Activated T-cell treated with anti-CD3 and anti-CD28 coated beads, Interleukin-2, amount 50 U/mL, for 4 hours (primary cell): Measurements from ENCODE around the gene CHRM4. TPM values are rescaled to one million over a fixed set of nuclear protein-coding genes. Genes with fewer than 3 reads are reported as not detected.
"Not testable (repeated sequence)": the region's sequence is repeated elsewhere in the genome, so short reads cannot be mapped to it uniquely, and the experiment has no call there.

Experiments
- ATAC-seq, 2 donors: fragments of 200-7000 bp; cut with Tn5 transposase; one replicate each; pipeline ENCODE4 v1.10.0; 2021
- DNase-seq: peaks from one replicate; pipeline ENCODE4 v3.0.0-alpha.2; 2020
- H3K27me3 Mint-ChIP-seq: one replicate; pipeline ENCODE4 v1.8.0; 2021; ENCODE audit warnings: low read depth, mixed read lengths
- H3K36me3 Mint-ChIP-seq: one replicate; pipeline ENCODE4 v1.8.0; 2022; ENCODE audit warnings: mixed read lengths; ENCODE audit not compliant: insufficient read depth
- H3K4me1 Mint-ChIP-seq: one replicate; pipeline ENCODE4 v1.8.0; 2021; ENCODE audit warnings: low read depth, mixed read lengths
- H3K4me3 Mint-ChIP-seq: one replicate; pipeline ENCODE4 v1.8.0; 2021; ENCODE audit warnings: mild to moderate bottlenecking, moderate library complexity, mixed read lengths
- H3K9me3 Mint-ChIP-seq: one replicate; pipeline ENCODE4 v1.8.0; 2021; ENCODE audit warnings: mixed read lengths
- total RNA-seq, 3 donors: library from RNA; stranded (reverse); gene quantifications; one replicate each; pipeline ENCODE4 v1.2.1, GENCODE V29; 2021

The CHRM4 gene
- total RNA-seq, 3 donors from 2014 or later, result 0.13 to 0.52 (median 0.25) TPM

GRCh38 chr11:46373787-46374740 lies 17.5 kb downstream of the CHRM4 start:
- ATAC-seq (no peak), DNase-seq (no peak)
- Mint-ChIP-seq H3K4me3 (no peak overlapping the region), H3K27me3 (no peaks in the 10 kb centered on the region), H3K9me3 (no peaks in the 10 kb centered on the region), H3K36me3 (peaks cover 23% of the 10 kb centered on the region), H3K4me1 (peaks cover 8% of the 10 kb centered on the region)

DNA sequence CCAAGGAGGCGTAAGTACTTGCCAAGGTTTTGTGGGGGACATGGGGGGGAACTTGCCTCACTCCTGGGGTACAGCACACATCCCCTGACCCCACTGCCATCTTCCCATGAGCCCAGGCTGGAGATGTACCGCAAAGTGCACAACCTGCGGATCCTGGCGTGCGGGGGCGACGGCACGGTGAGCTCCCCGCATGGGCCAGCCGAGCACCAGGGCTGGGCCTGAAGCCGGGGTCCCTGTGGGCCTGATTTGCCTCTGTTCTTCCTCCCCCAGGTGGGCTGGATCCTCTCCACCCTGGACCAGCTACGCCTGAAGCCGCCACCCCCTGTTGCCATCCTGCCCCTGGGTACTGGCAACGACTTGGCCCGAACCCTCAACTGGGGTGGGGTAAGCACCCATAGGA lies 19.1 kb downstream of the CHRM4 start:
- Mint-ChIP-seq H3K36me3 (peaks cover 20% of the 10 kb centered on the region), H3K4me1 (peaks cover 15% of the 10 kb centered on the region)
- H3K4me3 Mint-ChIP-seq, H3K27me3 Mint-ChIP-seq, H3K9me3 Mint-ChIP-seq, DNase-seq, ATAC-seq: not testable (repeated sequence)

- ATAC-seq (no peak), DNase-seq (no peak)
- H3K9me3 Mint-ChIP-seq, result no peaks in the 10 kb centered on the region
- H3K27me3 Mint-ChIP-seq, result no peaks in the 10 kb centered on the region
- H3K36me3 Mint-ChIP-seq, result peaks cover 16% of the 10 kb centered on the region
- no peak overlapping the region for H3K4me3 Mint-ChIP-seq
- H3K4me1 Mint-ChIP-seq, result peaks cover 19% of the 10 kb centered on the region
These were observed 19.5 kb downstream of the CHRM4 start for GRCh38 chr11:46372086-46372485.

DNA sequence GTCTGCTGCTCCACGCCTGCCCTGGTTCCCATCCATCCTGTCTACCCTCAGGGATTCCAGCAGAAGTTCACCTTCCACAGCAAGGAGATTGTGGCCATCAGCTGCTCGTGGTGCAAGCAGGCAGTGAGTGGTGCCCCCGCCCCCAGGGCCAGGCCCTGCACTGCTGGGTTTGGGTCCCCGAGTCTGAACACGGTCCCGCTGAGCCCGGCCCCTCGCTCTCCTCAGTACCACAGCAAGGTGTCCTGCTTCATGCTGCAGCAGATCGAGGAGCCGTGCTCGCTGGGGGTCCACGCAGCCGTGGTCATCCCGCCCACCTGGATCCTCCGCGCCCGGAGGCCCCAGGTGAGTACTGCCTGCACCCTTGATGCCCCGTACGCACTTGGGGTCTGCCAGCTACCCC lies 20.3 kb downstream of the CHRM4 start:
- DNase-seq, ATAC-seq, H3K27me3 Mint-ChIP-seq, H3K9me3 Mint-ChIP-seq, H3K4me3 Mint-ChIP-seq: not testable (repeated sequence)
- Mint-ChIP-seq H3K36me3 (peaks cover 12% of the 10 kb centered on the region), H3K4me1 (peaks cover 21% of the 10 kb centered on the region)

GRCh38 chr11:46370253-46370652 lies 21.3 kb downstream of the CHRM4 start:
- H3K4me3 Mint-ChIP-seq, result no peak overlapping the region
- no peaks in the 10 kb centered on the region for H3K27me3 Mint-ChIP-seq
- DNase-seq (no peak), ATAC-seq (no peak)
- H3K36me3 Mint-ChIP-seq, result peaks cover 12% of the 10 kb centered on the region
- H3K4me1 Mint-ChIP-seq, result peaks cover 27% of the 10 kb centered on the region
- H3K9me3 Mint-ChIP-seq, result no peaks in the 10 kb centered on the region

GRCh38 chr11:46369458-46370152 lies 22.0 kb downstream of the CHRM4 start:
- peak; percentile 53 for DNase-seq
- no peaks in the 10 kb centered on the region for H3K9me3 Mint-ChIP-seq
- H3K36me3 Mint-ChIP-seq, result peaks cover 12% of the 10 kb centered on the region
- peak; percentile 60 to 73 for ATAC-seq
- H3K27me3 Mint-ChIP-seq, result no peaks in the 10 kb centered on the region
- H3K4me1 Mint-ChIP-seq, result peaks cover 34% of the 10 kb centered on the region
- H3K4me3 Mint-ChIP-seq, result no peak overlapping the region

DNA sequence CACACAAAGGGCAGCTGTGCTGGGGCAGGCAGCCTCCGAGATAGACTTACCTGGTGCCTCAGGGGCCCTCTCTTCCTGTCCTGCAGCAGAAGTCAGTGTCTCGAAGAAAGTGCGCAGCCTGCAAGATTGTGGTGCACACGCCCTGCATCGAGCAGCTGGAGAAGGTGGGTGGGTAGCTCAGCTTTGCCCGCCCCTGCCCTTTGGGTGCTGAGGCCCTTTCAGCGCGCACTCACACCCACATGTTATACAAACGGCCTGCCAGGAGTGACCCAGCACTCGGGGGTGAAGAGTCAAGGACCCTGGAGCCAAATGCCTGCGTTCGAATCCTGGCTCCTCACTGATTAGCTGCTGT lies 23.7 kb downstream of the CHRM4 start:
- ATAC-seq (no peak), DNase-seq (no peak)
- Mint-ChIP-seq H3K27me3 (no peaks in the 10 kb centered on the region), H3K36me3 (peaks cover 13% of the 10 kb centered on the region), H3K4me1 (peaks cover 47% of the 10 kb centered on the region), H3K9me3 (no peaks in the 10 kb centered on the region), H3K4me3 (no peak overlapping the region)

DNA sequence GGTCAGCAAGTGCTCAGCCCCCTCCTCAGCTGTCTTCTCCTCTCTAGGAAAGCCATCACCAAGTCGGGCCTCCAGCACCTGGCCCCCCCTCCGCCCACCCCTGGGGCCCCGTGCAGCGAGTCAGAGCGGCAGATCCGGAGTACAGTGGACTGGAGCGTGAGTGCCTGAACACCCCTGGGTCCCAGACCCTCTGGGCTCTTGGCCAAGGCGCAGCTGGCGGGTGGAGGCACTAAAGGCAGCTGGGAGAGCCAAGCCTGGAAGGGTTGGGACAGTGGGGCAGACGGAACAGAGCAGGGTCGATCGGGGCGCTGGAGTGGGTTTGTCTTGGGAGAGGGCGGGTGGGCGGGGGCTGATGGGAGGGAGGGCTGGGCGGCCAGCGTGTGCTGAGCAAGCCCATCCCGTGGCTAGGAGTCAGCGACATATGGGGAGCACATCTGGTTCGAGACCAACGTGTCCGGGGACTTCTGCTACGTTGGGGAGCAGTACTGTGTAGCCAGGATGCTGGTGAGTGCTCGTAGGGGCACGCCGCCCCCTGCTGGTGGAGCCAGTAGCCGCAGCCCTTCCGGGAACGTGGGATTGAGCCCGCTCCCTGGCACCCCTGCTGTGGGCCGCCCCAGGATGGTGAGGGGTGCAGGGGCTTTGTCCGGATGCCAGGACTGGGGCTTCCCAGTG lies 24.2 kb downstream of the CHRM4 start:
- DNase-seq, result peak; percentile 79
- Mint-ChIP-seq H3K9me3 (no peaks in the 10 kb centered on the region), H3K4me3 (no peak overlapping the region), H3K4me1 (peaks cover 53% of the 10 kb centered on the region), H3K27me3 (no peaks in the 10 kb centered on the region), H3K36me3 (peaks cover 13% of the 10 kb centered on the region)
- peak; percentile 87 to 88 for ATAC-seq

- Mint-ChIP-seq H3K36me3 (peaks cover 13% of the 10 kb centered on the region), H3K4me1 (peaks cover 58% of the 10 kb centered on the region), H3K9me3 (no peaks in the 10 kb centered on the region), H3K4me3 (no peak overlapping the region), H3K27me3 (no peaks in the 10 kb centered on the region)
- ATAC-seq (peak in 1 of 2 donors; percentile 2), DNase-seq (no peak)
These were observed 24.9 kb downstream of the CHRM4 start for GRCh38 chr11:46366661-46367161.

GRCh38 chr11:46366260-46366659 lies 25.3 kb downstream of the CHRM4 start:
- DNase-seq, result no peak
- Mint-ChIP-seq H3K27me3 (no peaks in the 10 kb centered on the region), H3K4me3 (no peak overlapping the region), H3K4me1 (peaks cover 60% of the 10 kb centered on the region), H3K36me3 (peaks cover 11% of the 10 kb centered on the region), H3K9me3 (no peaks in the 10 kb centered on the region)
- ATAC-seq, result no peak

- Mint-ChIP-seq H3K27me3 (no peaks in the 10 kb centered on the region), H3K36me3 (peaks cover 7% of the 10 kb centered on the region), H3K4me1 (peaks cover 69% of the 10 kb centered on the region), H3K4me3 (no peak overlapping the region), H3K9me3 (no peaks in the 10 kb centered on the region)
- no peak for DNase-seq
- ATAC-seq, result no peak
These were observed 26.8 kb downstream of the CHRM4 start for GRCh38 chr11:46364791-46365190.

DNA sequence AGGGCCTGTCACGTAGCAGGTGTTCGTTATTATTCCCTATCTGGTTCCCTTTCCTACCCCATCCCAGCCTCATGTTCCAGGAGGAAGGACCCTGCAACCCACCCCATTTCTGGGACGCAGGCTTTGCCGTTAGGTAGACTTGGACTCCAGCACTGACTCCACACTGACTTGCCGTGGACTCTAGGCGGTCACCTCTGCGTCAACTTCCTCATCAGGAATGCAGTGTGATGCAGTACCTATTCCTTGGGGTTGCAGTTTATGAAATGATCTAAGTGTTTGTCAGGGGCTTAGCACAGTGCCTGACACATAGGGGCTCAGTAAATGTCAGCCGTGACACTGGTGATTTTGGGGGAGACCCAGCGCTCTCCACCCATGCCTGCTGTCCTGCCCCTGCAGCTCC lies 27.5 kb downstream of the CHRM4 start:
- peaks cover 4% of the 10 kb centered on the region for H3K36me3 Mint-ChIP-seq
- DNase-seq, result no peak
- no peaks in the 10 kb centered on the region for H3K27me3 Mint-ChIP-seq
- no peaks in the 10 kb centered on the region for H3K9me3 Mint-ChIP-seq
- ATAC-seq, result no peak
- peaks cover 63% of the 10 kb centered on the region for H3K4me1 Mint-ChIP-seq
- no peak overlapping the region for H3K4me3 Mint-ChIP-seq

DNA sequence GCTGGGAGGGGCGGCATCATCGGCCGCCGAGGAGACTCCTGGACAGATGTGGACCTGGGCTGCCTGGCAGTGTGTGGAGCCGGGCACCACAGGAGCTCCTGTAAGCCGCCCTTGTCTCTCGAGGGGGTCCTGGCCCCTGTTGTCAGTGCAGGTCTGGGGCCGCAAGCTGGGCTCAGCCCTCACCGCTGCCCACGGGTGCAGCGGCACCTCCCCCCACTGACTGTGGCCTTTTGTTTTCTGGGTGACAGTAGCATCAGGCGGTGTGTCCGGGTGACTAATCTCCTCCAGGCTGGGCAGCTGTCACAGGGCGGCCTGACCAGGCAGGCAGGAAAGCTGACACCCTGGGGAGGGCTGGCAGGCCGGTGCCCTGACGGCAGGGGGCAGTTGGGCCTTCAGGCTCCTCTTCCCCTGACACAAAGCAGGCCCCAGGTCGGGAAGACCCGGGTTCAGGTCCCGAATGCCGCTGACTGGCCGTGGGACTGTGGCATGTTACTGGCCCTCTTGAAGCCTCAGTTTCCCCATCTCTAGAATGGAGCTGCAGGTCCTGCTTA lies 28.0 kb downstream of the CHRM4 start:
- no peak for ATAC-seq
- H3K36me3 Mint-ChIP-seq, result peaks cover 2% of the 10 kb centered on the region
- DNase-seq, result no peak
- no peaks in the 10 kb centered on the region for H3K27me3 Mint-ChIP-seq
- H3K9me3 Mint-ChIP-seq, result no peaks in the 10 kb centered on the region
- H3K4me1 Mint-ChIP-seq, result peaks cover 64% of the 10 kb centered on the region
- H3K4me3 Mint-ChIP-seq, result no peak overlapping the region

GRCh38 chr11:46363031-46363407 lies 28.6 kb downstream of the CHRM4 start:
- peaks cover 2% of the 10 kb centered on the region for H3K36me3 Mint-ChIP-seq
- ATAC-seq (no peak), DNase-seq (no peak)
- H3K9me3 Mint-ChIP-seq, result no peaks in the 10 kb centered on the region
- H3K4me1 Mint-ChIP-seq, result peaks cover 63% of the 10 kb centered on the region
- no peaks in the 10 kb centered on the region for H3K27me3 Mint-ChIP-seq
- peak overlapping the region; percentile 43 for H3K4me3 Mint-ChIP-seq
